Measurements from ENCODE around the gene MELTF. TPM values are rescaled to one million over a fixed set of nuclear protein-coding genes. Genes with fewer than 3 reads are reported as not detected.

The MELTF gene
- total RNA-seq, 1 experiment from 2014 or later = 18.7 TPM

GRCh38 chr3:197006446-197006845 lies 23.2 kb downstream of the MELTF start:
- no peaks in the 10 kb centered on the region for H3K36me3 ChIP-seq (ENCODE audit: control insufficient read depth, insufficient read depth, low read length)
- TF ChIP-seq CTCF (IDR thresholded peaks at IDR 0.05) (no peak), SIN3A (IDR thresholded peaks at IDR 0.05; ENCODE audit: borderline replicate concordance, insufficient read depth, low read depth, low read length) (no peak), POLR2AphosphoS5 (IDR thresholded peaks at IDR 0.05; ENCODE audit: low read depth, low read length) (no peak), TCF7L2 (IDR thresholded peaks at IDR 0.05; ENCODE audit: low read depth, low read length) (no peak)
- TF ChIP-seq, protein P1, sequence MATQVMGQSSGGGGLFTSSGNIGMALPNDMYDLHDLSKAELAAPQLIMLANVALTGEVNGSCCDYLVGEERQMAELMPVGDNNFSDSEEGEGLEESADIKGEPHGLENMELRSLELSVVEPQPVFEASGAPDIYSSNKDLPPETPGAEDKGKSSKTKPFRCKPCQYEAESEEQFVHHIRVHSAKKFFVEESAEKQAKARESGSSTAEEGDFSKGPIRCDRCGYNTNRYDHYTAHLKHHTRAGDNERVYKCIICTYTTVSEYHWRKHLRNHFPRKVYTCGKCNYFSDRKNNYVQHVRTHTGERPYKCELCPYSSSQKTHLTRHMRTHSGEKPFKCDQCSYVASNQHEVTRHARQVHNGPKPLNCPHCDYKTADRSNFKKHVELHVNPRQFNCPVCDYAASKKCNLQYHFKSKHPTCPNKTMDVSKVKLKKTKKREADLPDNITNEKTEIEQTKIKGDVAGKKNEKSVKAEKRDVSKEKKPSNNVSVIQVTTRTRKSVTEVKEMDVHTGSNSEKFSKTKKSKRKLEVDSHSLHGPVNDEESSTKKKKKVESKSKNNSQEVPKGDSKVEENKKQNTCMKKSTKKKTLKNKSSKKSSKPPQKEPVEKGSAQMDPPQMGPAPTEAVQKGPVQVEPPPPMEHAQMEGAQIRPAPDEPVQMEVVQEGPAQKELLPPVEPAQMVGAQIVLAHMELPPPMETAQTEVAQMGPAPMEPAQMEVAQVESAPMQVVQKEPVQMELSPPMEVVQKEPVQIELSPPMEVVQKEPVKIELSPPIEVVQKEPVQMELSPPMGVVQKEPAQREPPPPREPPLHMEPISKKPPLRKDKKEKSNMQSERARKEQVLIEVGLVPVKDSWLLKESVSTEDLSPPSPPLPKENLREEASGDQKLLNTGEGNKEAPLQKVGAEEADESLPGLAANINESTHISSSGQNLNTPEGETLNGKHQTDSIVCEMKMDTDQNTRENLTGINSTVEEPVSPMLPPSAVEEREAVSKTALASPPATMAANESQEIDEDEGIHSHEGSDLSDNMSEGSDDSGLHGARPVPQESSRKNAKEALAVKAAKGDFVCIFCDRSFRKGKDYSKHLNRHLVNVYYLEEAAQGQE (IDR thresholded peaks at IDR 0.05; ENCODE audit: insufficient read depth in 1 of 2, low read depth in 2 of 2, low read length in 1 of 2) = no peak
- no peak overlapping the region for H3K4me3 ChIP-seq (ENCODE audit: low read depth in 2 of 2, low read length in 2 of 2)
- no peaks in the 10 kb centered on the region for H3K9me3 ChIP-seq (ENCODE audit: control insufficient read depth, insufficient read depth, low read depth, low read length)
- H3K4me1 ChIP-seq (ENCODE audit: control insufficient read depth, insufficient read depth, low read length) = peaks cover 12% of the 10 kb centered on the region
- no TSS peak for BruUV-seq (replicated peaks)
- in situ Hi-C loops (cut with HindIII; ENCODE audit: low pct_unique_long_range_greater_than_20kb, low sequenced_read_pairs) (no loop called here), intact Hi-C loops (cut with micrococcal nuclease; ENCODE audit: unreplicated experiment) (no loop called here)
- DNase-seq (ENCODE audit: low read depth, low spot score) (no peak), ATAC-seq (no peak)
- ChIA-PET POLR2A (no interaction called here), CTCF (no interaction called here)
- no peaks in the 10 kb centered on the region for H3K27me3 ChIP-seq (ENCODE audit: control insufficient read depth, insufficient read depth, low read length)
- H3K27ac ChIP-seq (ENCODE audit: low read length) = no peak overlapping the region

DNA sequence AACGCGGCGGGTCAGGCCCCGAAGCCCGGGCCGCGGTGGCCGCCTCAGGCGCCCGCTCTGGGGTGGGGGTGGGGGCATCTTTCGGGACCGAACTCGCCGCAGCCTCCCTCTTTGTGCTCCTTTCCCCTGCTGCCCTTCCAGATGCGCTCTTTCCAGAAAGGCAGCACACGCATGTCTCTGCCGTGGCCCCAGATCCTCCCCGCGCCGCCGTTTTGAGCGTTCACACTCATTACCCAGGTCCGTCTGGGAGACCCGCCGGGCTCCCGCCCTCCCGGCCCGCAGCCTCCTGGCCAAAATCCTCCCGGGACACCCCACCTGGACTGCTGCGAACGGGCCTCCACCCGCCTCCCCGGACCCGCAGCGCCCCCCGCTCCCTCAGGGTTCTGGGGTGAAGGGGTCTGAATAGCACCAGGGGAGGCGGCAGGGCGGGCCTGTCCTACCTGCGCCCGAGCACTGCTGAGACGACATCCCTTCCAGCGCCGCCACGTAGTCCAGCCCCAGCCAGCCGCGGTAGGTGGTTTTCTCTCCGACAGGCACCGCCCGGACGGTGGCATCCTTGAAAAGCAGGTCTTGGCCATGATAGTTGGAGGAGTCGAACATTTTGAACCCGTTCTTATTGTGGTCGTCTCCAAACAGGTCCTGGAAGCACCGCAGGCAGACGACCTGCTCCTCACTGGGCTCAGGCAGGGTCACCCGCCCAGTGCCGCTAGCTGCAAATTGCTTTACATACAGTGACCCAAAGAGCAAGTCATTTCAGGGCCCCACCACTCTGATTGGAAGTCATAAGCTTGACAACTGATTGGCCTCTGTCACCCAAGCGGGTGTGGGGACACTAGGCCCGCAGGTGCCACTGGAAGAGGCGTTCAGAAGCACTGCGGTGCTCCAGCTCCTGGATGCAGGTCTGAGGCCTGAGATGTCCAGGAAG lies 25.9 kb downstream of the MELTF start:
- no TSS peak for BruUV-seq (replicated peaks)
- intact Hi-C loops (cut with micrococcal nuclease; ENCODE audit: unreplicated experiment) (no loop called here), in situ Hi-C loops (cut with HindIII; ENCODE audit: low pct_unique_long_range_greater_than_20kb, low sequenced_read_pairs) (no loop called here)
- H3K27me3 ChIP-seq (ENCODE audit: control insufficient read depth, insufficient read depth, low read length) = no peaks in the 10 kb centered on the region
- H3K9me3 ChIP-seq (ENCODE audit: control insufficient read depth, insufficient read depth, low read depth, low read length) = no peaks in the 10 kb centered on the region
- ChIA-PET CTCF (interaction anchor here (1.0 to 1.3 kb wide), 2 partner anchors 12 to 26 kb away, joined by 3 to 6 read pairs; partner anchors contain the start of gene MELTF), POLR2A (interaction anchor here (0.6 to 1.0 kb wide), 3 partner anchors 17 to 581 kb away, joined by 3 to 6 read pairs (median 4); no protein-coding TSS in a partner anchor)
- H3K4me3 ChIP-seq (ENCODE audit: low read depth in 2 of 2, low read length in 2 of 2) = peak overlapping the region; percentile 43 to 51
- no peaks in the 10 kb centered on the region for H3K36me3 ChIP-seq (ENCODE audit: control insufficient read depth, insufficient read depth, low read length)
- no peak for TF ChIP-seq POLR2AphosphoS5 (IDR thresholded peaks at IDR 0.05; ENCODE audit: low read depth, low read length)
- no peak for TF ChIP-seq CTCF (IDR thresholded peaks at IDR 0.05)
- TF ChIP-seq, protein P1 (IDR thresholded peaks at IDR 0.05; ENCODE audit: insufficient read depth in 1 of 2, low read depth in 2 of 2, low read length in 1 of 2) = no peak
- TF ChIP-seq SIN3A (IDR thresholded peaks at IDR 0.05; ENCODE audit: borderline replicate concordance, insufficient read depth, low read depth, low read length) = no peak
- TF ChIP-seq TCF7L2 (IDR thresholded peaks at IDR 0.05; ENCODE audit: low read depth, low read length) = no peak
- DNase-seq (ENCODE audit: low read depth, low spot score) (no peak), ATAC-seq (peak; percentile 8)
- peaks cover 12% of the 10 kb centered on the region for H3K4me1 ChIP-seq (ENCODE audit: control insufficient read depth, insufficient read depth, low read length)
- H3K27ac ChIP-seq (ENCODE audit: low read length) = peak overlapping the region; percentile 71

All from Panc1 (cell line).